Neuron (in vitro differentiated cells): ENCODE measurements around the gene MUC4.
"Not testable (repeated sequence)": the region's sequence is repeated elsewhere in the genome, so short reads cannot be mapped to it uniquely, and the experiment has no call there.

Experiments
- H2AFZ ChIP-seq: one replicate; pipeline ENCODE4 v1.6.1; 2013; ENCODE audit warnings: low read depth, mild to moderate bottlenecking, inconsistent platforms, low read length, moderate library complexity
- H3K27me3 ChIP-seq: one replicate; pipeline ENCODE4 v1.6.1; 2013; ENCODE audit warnings: low read length; ENCODE audit not compliant: insufficient read depth
- H3K36me3 ChIP-seq: one replicate; pipeline ENCODE4 v1.6.1; 2013; ENCODE audit warnings: low read length; ENCODE audit not compliant: insufficient read depth
- H3K4me1 ChIP-seq: one replicate; pipeline ENCODE4 v1.6.1; 2013; ENCODE audit warnings: low read length; ENCODE audit not compliant: insufficient read depth
- H3K4me3 ChIP-seq: 2 replicates; pipeline ENCODE4 v1.5.1; 2013; ENCODE audit warnings: mild to moderate bottlenecking, low read length, moderate library complexity
- H3K9me3 ChIP-seq: one replicate; pipeline ENCODE4 v1.6.1; 2013; ENCODE audit warnings: low read length

Gene MUC4

DNA sequence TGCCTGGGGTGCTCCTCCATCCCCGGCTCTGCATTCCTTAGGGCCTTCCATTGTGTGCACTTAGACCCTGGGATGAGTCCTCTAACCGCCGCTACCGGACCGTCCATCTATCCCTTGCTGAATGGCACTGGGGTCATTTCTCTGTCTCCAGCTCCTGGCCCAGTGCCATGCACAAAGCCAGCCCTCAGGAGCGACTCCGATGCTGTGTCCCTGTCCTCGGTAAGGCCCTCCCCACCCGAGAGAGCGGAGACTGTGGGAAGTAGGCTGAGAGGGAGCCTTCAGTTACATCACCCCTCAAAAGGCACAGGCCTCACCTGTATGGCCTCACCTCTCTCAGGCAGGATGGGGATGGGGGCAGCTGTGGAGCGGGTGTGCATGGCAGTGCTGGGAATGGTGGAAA, 33.8 kb downstream of the MUC4 start:
- H3K9me3 ChIP-seq: no peaks in the 10 kb centered on the region
- H3K36me3 ChIP-seq: no peaks in the 10 kb centered on the region
- no peaks in the 10 kb centered on the region for H3K4me1 ChIP-seq
- no peak overlapping the region for H2AFZ ChIP-seq
- H3K27me3 ChIP-seq: no peaks in the 10 kb centered on the region
- H3K4me3 ChIP-seq: no peak overlapping the region

DNA sequence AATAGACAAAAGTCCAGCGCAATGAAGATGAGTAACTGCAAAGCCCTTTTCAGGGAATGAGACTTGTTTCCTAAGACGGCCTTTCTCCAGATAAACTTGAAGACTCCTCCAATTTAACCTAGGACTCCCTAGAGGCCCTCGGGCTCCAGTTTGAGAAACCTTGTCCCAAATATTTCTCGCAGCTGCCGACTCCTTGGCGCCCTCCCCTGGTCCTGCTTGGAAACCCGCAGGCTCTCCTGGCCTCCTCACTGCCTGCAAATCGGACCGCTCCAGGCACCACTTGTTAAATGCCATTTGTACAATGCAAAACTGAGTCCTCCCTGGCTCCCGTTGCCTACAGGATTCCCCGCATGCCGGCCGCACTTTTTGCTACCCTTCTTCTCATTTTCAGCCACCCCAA, 36.8 kb downstream of the MUC4 start:
- Histone ChIP-seq H3K4me3 (no peak overlapping the region), H2AFZ (no peak overlapping the region), H3K9me3 (no peaks in the 10 kb centered on the region), H3K27me3 (no peaks in the 10 kb centered on the region), H3K36me3 (no peaks in the 10 kb centered on the region), H3K4me1 (no peaks in the 10 kb centered on the region)

DNA sequence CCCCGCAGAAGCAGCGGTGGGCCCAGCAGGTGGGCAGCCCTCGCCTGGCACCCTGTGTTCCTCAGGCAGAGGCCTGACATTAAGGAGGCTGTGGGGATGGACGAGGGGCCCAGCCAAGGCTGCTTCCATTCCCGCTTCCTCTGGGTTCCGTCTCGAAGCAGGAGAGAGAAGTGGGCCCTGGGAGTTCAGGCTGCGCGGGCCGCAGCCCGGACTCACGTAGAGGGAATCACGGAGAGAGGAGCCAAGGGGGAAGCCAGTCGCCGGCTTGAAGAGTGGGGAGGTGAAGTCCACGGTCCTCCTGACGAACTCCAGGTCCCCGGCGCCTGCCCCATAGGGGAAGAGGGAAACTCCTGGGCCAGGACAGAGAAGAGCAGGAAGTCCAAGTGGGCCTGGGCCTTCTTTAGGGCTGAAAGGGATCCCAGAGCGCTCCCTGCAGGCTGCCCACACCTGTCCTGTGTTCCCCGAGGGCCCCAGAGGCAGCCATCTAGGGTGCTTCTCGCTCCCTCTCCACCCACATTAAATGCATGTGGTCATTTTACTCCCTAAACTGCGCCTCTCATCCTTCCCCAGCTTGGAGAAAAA, 37.7 kb downstream of the MUC4 start:
- Histone ChIP-seq H2AFZ (no peak overlapping the region), H3K9me3 (no peaks in the 10 kb centered on the region), H3K36me3 (no peaks in the 10 kb centered on the region), H3K4me1 (no peaks in the 10 kb centered on the region), H3K27me3 (no peaks in the 10 kb centered on the region), H3K4me3 (no peak overlapping the region)

DNA sequence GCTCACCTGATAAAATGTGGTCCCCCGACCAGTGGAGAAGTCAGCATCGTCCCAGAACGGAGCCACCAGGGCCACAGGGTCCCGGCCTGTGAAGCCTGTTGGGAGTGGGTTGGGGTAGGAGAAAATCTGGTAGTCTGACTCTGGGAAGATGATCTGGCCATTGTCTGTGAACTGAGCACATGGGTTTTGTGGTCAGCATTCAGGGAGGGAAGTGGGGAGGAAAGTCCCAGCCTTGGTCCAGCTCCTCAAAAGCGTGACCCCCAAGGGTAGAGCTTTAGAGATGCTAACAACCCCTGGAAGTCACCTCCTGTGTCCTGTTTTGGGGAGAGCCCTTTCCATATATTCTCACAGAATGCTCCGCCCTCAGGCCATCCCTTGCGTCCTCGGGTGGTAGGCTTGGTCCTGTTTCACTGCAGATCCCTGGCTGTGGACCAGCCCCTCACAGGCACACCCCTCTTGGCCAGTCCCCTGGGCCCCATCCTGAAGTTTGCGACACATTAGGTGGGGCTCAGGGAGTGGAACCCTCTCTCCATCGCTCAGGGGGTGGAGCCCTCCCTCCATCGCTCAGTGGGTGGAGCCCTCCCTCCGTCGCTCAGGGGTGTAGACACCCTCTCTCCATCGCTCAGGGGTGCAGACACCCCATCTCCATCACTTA, 40.0 kb downstream of the MUC4 start:
- Histone ChIP-seq H2AFZ (no peak overlapping the region), H3K4me1 (no peaks in the 10 kb centered on the region), H3K9me3 (no peaks in the 10 kb centered on the region), H3K27me3 (no peaks in the 10 kb centered on the region), H3K36me3 (no peaks in the 10 kb centered on the region), H3K4me3 (no peak overlapping the region)

DNA sequence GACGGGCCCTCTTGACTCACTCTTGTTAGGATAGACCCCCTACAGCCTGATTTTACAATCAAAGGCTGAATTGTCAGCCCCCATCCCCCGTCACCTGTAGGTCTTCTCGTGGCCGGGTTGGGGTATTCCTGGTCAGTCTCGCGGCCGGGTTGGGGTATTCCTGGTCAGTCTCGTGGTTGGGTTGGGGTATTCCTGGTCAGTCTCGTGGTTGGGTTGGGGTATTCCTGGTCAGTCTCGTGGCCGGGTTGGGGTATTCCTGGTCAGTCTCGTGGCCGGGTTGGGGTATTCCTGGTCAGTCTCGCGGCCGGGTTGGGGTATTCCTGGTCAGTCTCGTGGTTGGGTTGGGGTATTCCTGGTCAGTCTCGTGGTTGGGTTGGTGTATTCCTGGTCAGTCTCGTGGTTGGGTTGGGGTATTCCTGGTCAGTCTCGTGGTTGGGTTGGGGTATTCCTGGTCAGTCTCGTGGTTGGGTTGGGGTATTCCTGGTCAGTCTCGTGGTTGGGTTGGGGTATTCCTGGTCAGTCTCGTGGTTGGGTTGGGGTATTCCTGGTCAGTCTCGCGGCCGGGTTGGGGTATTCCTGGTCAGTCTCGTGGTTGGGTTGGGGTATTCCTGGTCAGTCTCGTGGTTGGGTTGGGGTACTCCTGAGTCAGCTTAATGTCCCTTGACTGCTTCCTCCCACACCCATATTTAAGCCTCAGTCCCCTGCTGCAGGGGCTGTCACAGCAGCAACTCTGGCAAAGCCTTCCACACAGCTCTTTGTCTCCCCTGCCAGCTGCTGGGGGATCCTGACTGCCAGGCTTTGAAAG, 40.7 kb downstream of the MUC4 start:
- H2AFZ ChIP-seq, H3K4me1 ChIP-seq, H3K36me3 ChIP-seq, H3K4me3 ChIP-seq, H3K9me3 ChIP-seq, H3K27me3 ChIP-seq: not testable (repeated sequence)

DNA sequence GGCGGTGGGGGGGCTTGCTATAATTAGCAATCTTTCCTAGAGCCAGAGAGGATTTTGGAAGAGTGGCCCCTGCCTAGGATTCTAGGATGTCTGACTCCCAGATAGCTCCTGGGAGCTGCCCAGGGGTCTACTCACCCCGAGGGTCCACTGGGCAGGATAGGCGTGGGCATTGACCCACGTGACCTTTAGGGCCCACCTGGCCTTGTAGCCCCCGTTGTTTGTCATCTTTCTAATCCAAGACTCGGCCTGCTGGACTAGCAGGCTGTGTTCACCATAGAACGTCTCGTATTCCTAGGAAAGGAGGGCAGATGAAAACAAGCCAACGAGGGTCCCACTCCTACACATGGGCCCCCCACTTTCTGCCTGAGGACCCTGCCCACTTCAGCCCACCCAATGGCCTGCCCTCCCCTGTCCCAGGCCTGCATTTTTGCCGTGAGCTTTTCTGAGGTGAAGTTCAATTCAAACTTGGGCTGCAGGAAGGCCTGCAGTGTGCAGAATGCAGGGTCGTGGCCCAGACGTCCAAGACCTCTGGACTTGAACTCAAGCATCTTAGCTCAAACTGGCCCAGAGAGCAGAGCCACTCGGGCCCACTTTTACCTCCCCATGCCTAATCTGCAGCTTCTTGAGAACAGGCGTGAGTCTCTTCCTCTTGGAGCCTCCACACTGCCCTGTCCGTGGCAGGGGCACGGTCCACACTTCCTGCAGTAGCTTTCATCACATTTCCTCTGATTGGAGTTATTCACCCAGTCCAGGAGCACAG, 41.5 kb downstream of the MUC4 start:
- Histone ChIP-seq H2AFZ (no peak overlapping the region), H3K9me3 (peaks cover 2% of the 10 kb centered on the region), H3K36me3 (no peaks in the 10 kb centered on the region), H3K4me3 (no peak overlapping the region), H3K27me3 (no peaks in the 10 kb centered on the region), H3K4me1 (no peaks in the 10 kb centered on the region)

DNA sequence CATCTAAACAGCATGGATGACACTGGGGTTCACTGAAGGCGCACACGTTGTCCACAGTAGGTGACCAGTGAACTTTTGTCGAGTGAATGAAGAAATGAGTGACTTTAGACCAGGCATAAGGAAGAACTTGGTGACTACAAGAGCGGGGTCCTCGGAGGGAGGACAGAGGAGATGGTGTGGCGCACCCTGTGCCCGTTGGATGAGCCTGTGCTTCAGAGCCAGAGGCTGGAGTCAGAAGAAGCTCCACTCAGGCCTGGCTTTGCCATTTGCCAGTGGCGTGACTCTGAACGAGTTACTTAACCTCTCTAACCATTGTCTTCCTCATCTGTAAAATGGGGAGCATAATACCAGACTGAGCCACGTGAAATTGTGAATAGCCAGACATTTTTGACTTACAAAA, 42.2 kb downstream of the MUC4 start:
- H3K4me3 ChIP-seq: no peak overlapping the region
- H3K36me3 ChIP-seq: no peaks in the 10 kb centered on the region
- H3K9me3 ChIP-seq: peaks cover 2% of the 10 kb centered on the region
- H2AFZ ChIP-seq: no peak overlapping the region
- no peaks in the 10 kb centered on the region for H3K27me3 ChIP-seq
- H3K4me1 ChIP-seq: no peaks in the 10 kb centered on the region

DNA sequence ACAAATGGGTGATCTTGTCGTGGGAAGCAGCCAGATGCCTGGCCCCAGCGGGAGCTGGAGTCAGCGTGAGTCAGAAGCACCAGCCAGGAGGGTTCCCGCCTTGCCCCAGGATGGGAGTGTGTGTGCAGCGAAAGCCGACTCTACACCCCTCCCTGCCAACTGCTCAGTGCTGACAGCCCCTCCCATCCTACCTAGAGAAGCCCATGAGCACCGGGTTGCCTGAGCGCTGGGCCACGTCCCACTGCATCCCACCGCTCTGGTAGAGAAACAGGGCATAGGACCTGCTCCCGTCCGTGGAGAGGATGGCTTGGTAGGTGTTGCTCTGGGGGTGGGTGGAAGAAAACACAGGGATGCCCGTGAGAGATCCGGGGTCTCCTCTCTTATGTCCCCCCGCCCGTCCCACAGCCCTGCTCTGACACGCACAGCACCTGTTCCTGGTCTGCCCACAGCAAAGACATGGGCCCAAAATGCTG, 42.9 kb downstream of the MUC4 start:
- no peaks in the 10 kb centered on the region for H3K27me3 ChIP-seq
- no peak overlapping the region for H3K4me3 ChIP-seq
- H2AFZ ChIP-seq: no peak overlapping the region
- H3K4me1 ChIP-seq: no peaks in the 10 kb centered on the region
- peaks cover 2% of the 10 kb centered on the region for H3K9me3 ChIP-seq
- no peaks in the 10 kb centered on the region for H3K36me3 ChIP-seq

DNA sequence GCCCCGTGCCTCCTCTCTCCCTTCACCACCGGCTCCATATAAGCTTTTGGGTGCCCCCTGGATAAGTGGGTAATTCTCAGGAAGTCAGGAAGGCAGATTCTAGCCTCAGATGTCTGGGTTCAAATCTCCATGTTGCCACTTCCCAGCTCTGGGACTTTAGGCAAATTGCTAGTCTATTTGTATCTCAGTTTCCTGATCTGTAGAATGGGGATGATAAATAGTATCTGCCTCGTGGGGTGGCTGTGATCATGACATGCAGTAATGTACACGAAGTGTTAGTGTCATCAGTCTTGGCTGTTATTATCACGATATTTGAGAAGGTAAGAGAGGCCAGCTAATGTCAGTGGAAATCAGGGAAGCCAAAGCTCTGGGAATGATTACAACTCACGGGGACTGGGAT, 43.3 kb downstream of the MUC4 start:
- Histone ChIP-seq H3K27me3 (no peaks in the 10 kb centered on the region), H2AFZ (no peak overlapping the region), H3K36me3 (no peaks in the 10 kb centered on the region), H3K4me3 (no peak overlapping the region), H3K9me3 (peaks cover 2% of the 10 kb centered on the region), H3K4me1 (no peaks in the 10 kb centered on the region)

DNA sequence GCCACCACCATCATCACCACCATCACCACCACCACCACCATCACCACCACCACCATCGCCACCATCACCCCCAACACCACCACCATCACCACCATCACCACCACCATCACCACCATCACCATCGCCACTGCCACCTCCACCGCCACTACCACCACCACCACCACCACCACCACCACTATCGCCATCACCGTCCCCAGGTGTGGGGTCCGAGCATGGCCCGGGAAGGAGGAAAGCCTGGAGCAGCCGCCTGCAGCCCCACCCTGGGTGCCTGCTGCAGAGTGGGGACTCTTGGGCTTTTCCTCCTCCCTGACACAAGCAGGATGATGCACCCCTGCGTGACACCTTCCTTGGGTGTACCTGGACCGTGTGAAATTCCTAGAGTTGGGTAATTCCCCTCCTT, 43.9 kb downstream of the MUC4 start:
- H3K9me3 ChIP-seq: peaks cover 2% of the 10 kb centered on the region
- no peak overlapping the region for H3K4me3 ChIP-seq
- H2AFZ ChIP-seq: no peak overlapping the region
- no peaks in the 10 kb centered on the region for H3K4me1 ChIP-seq
- no peaks in the 10 kb centered on the region for H3K36me3 ChIP-seq
- no peaks in the 10 kb centered on the region for H3K27me3 ChIP-seq

DNA sequence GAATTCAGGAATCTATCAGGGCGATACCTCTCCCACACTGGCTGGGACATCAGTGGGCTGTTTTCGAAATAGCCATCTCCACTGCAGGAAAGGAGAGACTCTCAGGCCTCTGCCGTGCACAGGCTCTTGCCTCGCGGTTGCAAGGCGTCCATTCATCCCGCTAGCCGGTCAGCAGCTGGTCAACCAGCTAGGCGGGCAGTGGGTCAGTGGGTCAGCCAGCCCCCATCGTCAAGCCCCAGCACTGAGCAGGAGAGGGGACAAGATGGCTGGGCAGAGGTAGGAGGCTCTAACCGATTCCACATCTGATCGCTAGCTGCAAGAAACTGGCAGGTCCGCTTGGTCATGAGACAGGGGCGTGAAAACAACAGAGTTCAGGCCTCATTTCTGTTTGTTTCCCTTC, 45.1 kb downstream of the MUC4 start:
- Histone ChIP-seq H2AFZ (no peak overlapping the region), H3K4me1 (no peaks in the 10 kb centered on the region), H3K27me3 (no peaks in the 10 kb centered on the region), H3K9me3 (peaks cover 2% of the 10 kb centered on the region), H3K4me3 (no peak overlapping the region), H3K36me3 (no peaks in the 10 kb centered on the region)

DNA sequence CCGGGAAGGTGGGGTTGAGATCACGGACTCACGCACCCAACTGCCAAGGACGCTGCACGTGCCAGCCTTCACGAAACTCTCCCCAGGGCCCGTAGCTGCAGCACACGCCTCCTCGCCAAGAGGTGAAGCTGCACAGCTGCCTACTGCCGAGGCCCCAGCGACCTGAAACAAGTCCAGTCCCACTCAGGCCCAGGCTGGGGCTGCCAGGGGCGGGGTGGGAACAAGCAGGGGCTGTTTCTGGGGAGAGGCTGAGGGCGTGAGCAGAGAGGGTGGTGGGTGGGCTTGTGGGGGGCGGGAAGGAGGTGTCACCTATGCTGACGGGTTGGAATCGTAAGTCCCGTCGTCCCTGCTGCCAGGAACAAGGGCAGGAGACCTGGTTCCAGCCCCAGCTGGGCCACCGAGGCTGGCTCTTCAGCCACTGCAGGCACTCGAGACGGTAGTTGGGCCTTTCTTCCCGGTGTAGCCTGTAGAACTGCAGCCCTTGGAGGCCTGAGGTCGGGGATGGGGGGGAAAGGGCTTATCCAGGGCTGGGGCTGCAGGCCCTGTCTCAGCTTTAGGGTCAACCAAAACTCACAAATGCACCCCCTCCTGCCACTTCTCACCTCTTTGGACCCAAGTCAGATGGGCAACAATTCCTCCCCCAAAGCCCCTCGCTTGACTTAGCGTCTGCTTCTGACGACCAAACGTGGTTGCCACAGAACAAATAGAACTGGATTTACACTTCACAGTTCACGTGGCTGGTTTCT, 46.6 kb downstream of the MUC4 start:
- H3K4me1 ChIP-seq: no peaks in the 10 kb centered on the region
- H3K9me3 ChIP-seq: peaks cover 2% of the 10 kb centered on the region
- H2AFZ ChIP-seq: no peak overlapping the region
- no peaks in the 10 kb centered on the region for H3K36me3 ChIP-seq
- H3K4me3 ChIP-seq: no peak overlapping the region
- H3K27me3 ChIP-seq: no peaks in the 10 kb centered on the region
